HG03280 (cell line): ENCODE results near the gene ADAMTS7.
"Not testable (repeated sequence)": the region's sequence is repeated elsewhere in the genome, so short reads cannot be mapped to it uniquely, and the experiment has no call there.

Experiments used
- ATAC-seq: cut with Tn5 transposase; IDR thresholded peaks from one replicate; pipeline ENCODE4 v1.9.1; 2021; ENCODE audit warnings: mild to moderate bottlenecking, moderate library complexity; ENCODE audit not compliant: unreplicated experiment

The ADAMTS7 gene

GRCh38 chr15:78766041-78766440 is 45.2 kb downstream of the ADAMTS7 start:
- ATAC-seq = no peak

- not testable (repeated sequence) for ATAC-seq
These were observed 46.0 kb downstream of the ADAMTS7 start for GRCh38 chr15:78765154-78765860.

- ATAC-seq = not testable (repeated sequence)
These were observed 46.7 kb downstream of the ADAMTS7 start for GRCh38 chr15:78764340-78765153.

GRCh38 chr15:78763796-78764241 is 47.4 kb downstream of the ADAMTS7 start:
- ATAC-seq = no peak

- no peak for ATAC-seq
These were observed 48.1 kb downstream of the ADAMTS7 start for GRCh38 chr15:78762985-78763795.

- ATAC-seq = not testable (repeated sequence)
These were observed 48.8 kb downstream of the ADAMTS7 start for GRCh38 chr15:78762386-78762961.

- no peak for ATAC-seq
These were observed 49.3 kb downstream of the ADAMTS7 start for GRCh38 chr15:78761891-78762385.

- peak; percentile 41 for ATAC-seq
These were observed 49.8 kb downstream of the ADAMTS7 start for GRCh38 chr15:78761475-78761874.

- no peak for ATAC-seq
These were observed 50.2 kb downstream of the ADAMTS7 start for GRCh38 chr15:78761020-78761419.

- ATAC-seq = not testable (repeated sequence)
These were observed 51.0 kb downstream of the ADAMTS7 start for GRCh38 chr15:78760091-78760882.

GRCh38 chr15:78759361-78759998 is 51.8 kb downstream of the ADAMTS7 start:
- ATAC-seq = not testable (repeated sequence)

GRCh38 chr15:78758486-78759200 is 52.6 kb downstream of the ADAMTS7 start:
- ATAC-seq = not testable (repeated sequence)

GRCh38 chr15:78758084-78758483 is 53.2 kb downstream of the ADAMTS7 start:
- ATAC-seq = not testable (repeated sequence)

GRCh38 chr15:78757636-78757905 is 53.7 kb downstream of the ADAMTS7 start:
- ATAC-seq = no peak

- ATAC-seq = peak; percentile 45
These were observed 54.3 kb downstream of the ADAMTS7 start for GRCh38 chr15:78756781-78757635.

- ATAC-seq = not testable (repeated sequence)
These were observed 55.2 kb downstream of the ADAMTS7 start for GRCh38 chr15:78755900-78756591.

GRCh38 chr15:78754637-78755280 is 56.5 kb downstream of the ADAMTS7 start:
- ATAC-seq = not testable (repeated sequence)
